AG10803 (cell line): ENCODE data around the gene TBC1D2.
A peak's percentile ranks its signal among the peaks of the same experiment; 100 is the strongest.

ENCODE experiments used
- DNase-seq: peaks from one replicate; pipeline ENCODE4 v3.0.0; 2010; ENCODE audit warnings: low read depth
- H3K4me3 ChIP-seq: 2 replicates; pipeline ENCODE4 v1.5.1; 2011; ENCODE audit warnings: mild to moderate bottlenecking, low read length, control low read depth
- CTCF ChIP-seq: conservative IDR thresholded peaks from 2 replicates; pipeline ENCODE4 v1.5.1; 2011; ENCODE audit warnings: mild to moderate bottlenecking, low read length, control low read depth, inconsistent platforms

Gene TBC1D2

GRCh38 chr9:98216391-98216790 is 39.1 kb downstream of the TBC1D2 start:
- TF ChIP-seq CTCF: no peak
- DNase-seq: no peak

GRCh38 chr9:98215821-98216220 is 39.6 kb downstream of the TBC1D2 start:
- H3K4me3 ChIP-seq: no peak overlapping the region
- peak; percentile 58 for TF ChIP-seq CTCF
- DNase-seq: peak; percentile 31

More at GRCh38 chr9:98216391-98216790, 39.1 kb downstream of the TBC1D2 start:
- H3K4me3 ChIP-seq: no peak overlapping the region

- DNase-seq: no peak
- TF ChIP-seq CTCF: no peak
- H3K4me3 ChIP-seq: no peak overlapping the region
Observed at GRCh38 chr9:98215271-98215670, 40.2 kb downstream of the TBC1D2 start.

GRCh38 chr9:98214811-98215210 is 40.6 kb downstream of the TBC1D2 start:
- TF ChIP-seq CTCF: no peak
- DNase-seq: no peak

GRCh38 chr9:98211260-98211659 is 44.2 kb downstream of the TBC1D2 start:
- H3K4me3 ChIP-seq: no peak overlapping the region
- no peak for DNase-seq
- no peak for TF ChIP-seq CTCF

More at GRCh38 chr9:98214811-98215210, 40.6 kb downstream of the TBC1D2 start:
- H3K4me3 ChIP-seq: no peak overlapping the region

- no peak for DNase-seq
- TF ChIP-seq CTCF: no peak
- no peak overlapping the region for H3K4me3 ChIP-seq
Observed at GRCh38 chr9:98210435-98210834, 45.0 kb downstream of the TBC1D2 start.

GRCh38 chr9:98209530-98209929 is 45.9 kb downstream of the TBC1D2 start:
- no peak for DNase-seq
- no peak for TF ChIP-seq CTCF
- H3K4me3 ChIP-seq: no peak overlapping the region
